T-helper 17 cell (primary cell): ENCODE data around the gene ACAN. TPM values are rescaled to one million over a fixed set of nuclear protein-coding genes. Genes with fewer than 3 reads are reported as not detected.
A peak's percentile ranks its signal among the peaks of the same experiment; 100 is the strongest.

Source experiments
- ATAC-seq: fragments of 150-1000 bp; cut with Tn5 transposase; 2 replicates; pipeline ENCODE4 v1.10.0; 2021; ENCODE audit warnings: mild to moderate bottlenecking, moderate library complexity
- DNase-seq, 3 donors: peaks; one replicate each; pipeline versions ENCODE4 v3.0.0 to v3.0.0-alpha.2; 2020 to 2021
- H3K9me3 ChIP-seq: one replicate; pipeline ENCODE4 v1.7.0; 2013; ENCODE audit warnings: low read length, mild to moderate bottlenecking; ENCODE audit not compliant: control insufficient read depth, poor library complexity, severe bottlenecking
- H3K27ac Mint-ChIP-seq: one replicate; pipeline ENCODE4 v1.8.0; 2022; ENCODE audit warnings: mild to moderate bottlenecking, moderate library complexity, mixed read lengths
- H3K27me3 Mint-ChIP-seq: one replicate; pipeline ENCODE4 v1.8.0; 2022; ENCODE audit warnings: mixed read lengths
- H3K36me3 Mint-ChIP-seq: one replicate; pipeline ENCODE4 v1.8.0; 2022; ENCODE audit warnings: low read depth, mixed read lengths
- H3K4me1 Mint-ChIP-seq: one replicate; pipeline ENCODE4 v1.8.0; 2022; ENCODE audit warnings: mild to moderate bottlenecking, mixed read lengths
- H3K4me3 Mint-ChIP-seq: one replicate; pipeline ENCODE4 v1.8.0; 2022; ENCODE audit warnings: mild to moderate bottlenecking, moderate library complexity, mixed read lengths
- total RNA-seq, 4 donors: library from RNA in 2 of 4; stranded (reverse) in 2 of 4; gene quantifications; one replicate each; pipeline ENCODE4 v1.2.3 and lab custom pipeline; 2022 to 2026

Gene ACAN
- total RNA-seq, 2 donors from 2014 or later, result not detected

DNA sequence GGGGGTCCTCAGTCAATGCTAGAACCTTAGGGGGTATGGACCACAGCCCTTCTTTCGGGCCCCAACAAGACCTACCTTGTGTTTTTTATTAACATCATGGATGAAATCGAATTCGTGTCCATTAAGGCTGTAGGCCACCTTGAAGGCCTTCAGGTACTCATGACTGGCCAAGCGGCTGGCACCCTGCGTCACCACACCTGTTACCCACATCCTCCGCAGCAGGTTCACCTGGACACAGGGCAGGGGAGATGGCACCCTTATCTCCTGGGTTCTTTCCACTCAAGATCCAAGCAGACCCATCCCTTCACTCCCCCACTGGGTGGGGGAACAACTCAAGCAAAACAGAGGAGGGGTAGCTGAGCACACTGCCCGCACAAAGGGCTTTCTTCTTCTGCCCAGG lies 103.3 kb downstream of the ACAN start:
- no peaks in the 10 kb centered on the region for H3K36me3 Mint-ChIP-seq
- H3K27ac Mint-ChIP-seq, result peak overlapping the region; percentile 100

DNA sequence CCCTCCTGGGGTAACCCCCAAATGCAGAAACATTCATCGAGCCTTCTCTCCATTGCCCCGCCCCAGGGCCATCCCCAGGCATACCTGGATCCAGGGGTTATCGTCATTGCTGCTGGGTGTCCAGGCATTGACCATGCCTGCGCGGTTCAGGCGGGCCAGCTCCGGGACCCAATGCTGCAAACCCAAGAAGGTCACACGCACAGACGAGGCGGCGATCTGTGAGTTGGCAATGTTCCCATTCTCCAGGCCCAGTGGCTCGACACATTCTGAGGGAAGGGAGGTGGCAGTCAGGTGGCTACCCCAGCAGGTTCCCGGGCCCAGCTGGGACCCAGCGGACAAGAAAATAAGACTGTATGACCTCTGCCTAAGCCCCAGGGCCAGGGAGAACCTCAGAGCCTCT lies 103.9 kb downstream of the ACAN start:
- H3K27ac Mint-ChIP-seq, result peak overlapping the region; percentile 100

More for the DNA sequence above, 103.3 kb downstream of the ACAN start:
- ATAC-seq (no peak), DNase-seq (no peak)
- Mint-ChIP-seq H3K4me3 (no peak overlapping the region), H3K4me1 (peaks cover 45% of the 10 kb centered on the region), H3K27me3 (no peaks in the 10 kb centered on the region)
- H3K9me3 ChIP-seq, result no peaks in the 10 kb centered on the region

DNA sequence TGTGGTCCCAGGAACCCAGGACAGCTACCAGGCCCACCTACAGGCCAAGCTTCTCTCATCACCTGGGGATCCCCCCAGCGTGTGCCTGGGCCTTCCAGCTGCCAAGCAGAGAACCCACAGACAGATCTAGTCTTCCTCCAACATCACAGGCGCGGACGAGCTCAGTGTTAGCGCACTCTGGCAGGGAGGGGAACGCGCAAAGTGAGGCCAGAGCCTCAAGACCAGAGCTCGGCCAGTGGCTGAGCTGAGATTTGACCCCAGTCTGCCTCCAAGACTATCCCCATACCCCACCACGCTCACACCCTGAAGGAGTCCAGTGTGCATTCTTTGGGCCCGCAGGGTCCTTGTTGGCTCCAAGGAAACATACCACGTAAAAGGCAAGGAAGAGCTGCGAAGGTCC lies 104.9 kb downstream of the ACAN start:
- no peak overlapping the region for H3K4me3 Mint-ChIP-seq
- DNase-seq, result no peak
- no peaks in the 10 kb centered on the region for H3K9me3 ChIP-seq
- no peaks in the 10 kb centered on the region for H3K27me3 Mint-ChIP-seq
- ATAC-seq, result no peak
- peaks cover 42% of the 10 kb centered on the region for H3K4me1 Mint-ChIP-seq
- H3K36me3 Mint-ChIP-seq, result no peaks in the 10 kb centered on the region
- peak overlapping the region; percentile 100 for H3K27ac Mint-ChIP-seq

More for the DNA sequence above, 103.9 kb downstream of the ACAN start:
- ATAC-seq (no peak), DNase-seq (no peak)
- peaks cover 45% of the 10 kb centered on the region for H3K4me1 Mint-ChIP-seq
- no peaks in the 10 kb centered on the region for H3K36me3 Mint-ChIP-seq
- H3K9me3 ChIP-seq, result no peaks in the 10 kb centered on the region
- no peaks in the 10 kb centered on the region for H3K27me3 Mint-ChIP-seq
- H3K4me3 Mint-ChIP-seq, result no peak overlapping the region

DNA sequence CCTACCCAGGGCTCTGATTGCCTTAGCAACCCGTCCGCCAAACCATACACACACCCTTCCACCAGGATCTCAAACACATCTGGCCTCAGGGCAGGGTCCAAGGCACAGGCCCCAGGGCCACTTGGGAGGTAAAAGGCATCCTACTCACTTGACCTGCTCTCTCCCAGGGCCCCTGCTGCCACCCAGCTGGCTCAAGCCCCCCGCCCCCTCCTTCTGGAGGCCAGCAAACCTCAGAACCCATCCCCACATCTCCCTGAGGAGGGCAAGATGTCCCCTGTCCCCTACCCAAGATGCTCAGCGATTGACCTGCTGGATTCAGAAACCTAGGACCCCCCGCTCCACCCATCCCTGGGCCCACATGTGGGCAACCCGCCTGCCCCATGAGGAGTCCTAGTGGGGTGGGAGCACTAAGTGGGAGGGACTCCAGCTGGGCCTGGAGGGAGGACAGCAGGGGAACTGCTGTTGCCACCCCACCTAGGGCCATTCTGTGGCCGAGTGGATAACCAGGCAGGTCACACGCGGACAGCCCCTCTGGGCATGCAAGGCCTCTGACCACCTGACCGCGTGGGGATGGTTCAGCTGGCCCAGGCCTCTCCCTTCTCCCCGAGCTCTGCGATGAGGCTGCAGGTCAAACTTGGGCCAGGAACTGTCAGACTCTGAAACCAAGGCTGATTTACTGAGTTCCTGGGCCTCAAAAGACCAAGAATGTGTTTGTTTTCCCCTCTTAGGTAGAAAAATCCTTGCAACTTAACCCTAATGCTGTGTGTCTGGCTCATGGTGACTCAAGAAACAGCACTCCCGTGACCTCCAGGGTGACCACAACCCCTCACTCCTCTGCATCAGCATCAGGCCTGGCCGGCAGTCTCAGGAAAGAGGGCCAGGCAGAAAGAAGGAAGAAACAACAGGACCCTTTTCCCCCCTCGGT lies 105.7 kb downstream of the ACAN start:
- DNase-seq (no peak), ATAC-seq (no peak)
- Mint-ChIP-seq H3K36me3 (no peaks in the 10 kb centered on the region), H3K27ac (peak overlapping the region; percentile 100), H3K4me3 (no peak overlapping the region), H3K4me1 (peaks cover 43% of the 10 kb centered on the region), H3K27me3 (no peaks in the 10 kb centered on the region)
- no peaks in the 10 kb centered on the region for H3K9me3 ChIP-seq

DNA sequence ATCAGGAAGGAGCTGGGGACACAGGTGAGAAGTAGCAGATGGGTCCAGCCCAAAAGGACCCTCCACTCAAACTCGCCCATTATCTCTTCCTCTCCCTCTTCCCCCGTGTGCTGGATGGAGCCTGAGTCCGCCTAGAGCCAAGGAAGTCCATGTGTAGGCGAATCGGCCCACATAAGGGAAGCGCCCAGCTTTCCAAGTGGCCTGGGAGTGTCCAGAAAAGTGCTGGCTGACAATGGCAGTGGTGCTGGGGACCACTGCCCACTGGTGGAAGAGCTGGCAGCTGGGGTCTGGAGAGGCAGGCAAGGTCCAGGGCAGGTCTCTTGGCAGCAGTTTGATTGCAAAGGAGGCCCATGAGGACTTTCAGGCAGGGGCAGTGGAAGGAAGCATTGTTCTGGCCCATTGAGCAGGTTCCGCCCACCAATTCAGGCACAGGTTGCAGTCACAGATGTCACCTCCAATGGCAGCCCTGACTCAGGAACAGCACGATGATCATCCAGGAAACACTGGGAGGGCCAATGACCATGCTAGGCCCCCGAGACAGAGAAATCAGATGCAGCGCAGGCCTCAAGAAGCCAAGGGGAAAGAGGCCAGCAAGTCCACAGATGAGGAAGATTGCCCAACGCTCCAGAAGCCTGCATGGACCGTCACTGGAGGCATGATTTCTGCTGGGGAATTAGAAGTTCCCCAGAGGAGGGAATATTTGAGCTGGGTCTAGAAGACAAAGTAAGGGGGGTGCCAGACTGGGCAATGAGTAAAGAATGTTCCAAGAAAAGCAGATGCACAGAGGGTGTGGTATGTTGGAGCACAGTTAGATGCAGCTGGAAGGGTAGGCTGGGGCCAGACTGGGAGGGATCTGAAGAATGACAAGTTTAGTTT lies 107.0 kb downstream of the ACAN start:
- Mint-ChIP-seq H3K36me3 (no peaks in the 10 kb centered on the region), H3K4me3 (peak overlapping the region; percentile 25), H3K4me1 (peaks cover 32% of the 10 kb centered on the region), H3K27me3 (no peaks in the 10 kb centered on the region), H3K27ac (peak overlapping the region; percentile 37)
- ATAC-seq (no peak), DNase-seq (no peak)
- no peaks in the 10 kb centered on the region for H3K9me3 ChIP-seq

DNA sequence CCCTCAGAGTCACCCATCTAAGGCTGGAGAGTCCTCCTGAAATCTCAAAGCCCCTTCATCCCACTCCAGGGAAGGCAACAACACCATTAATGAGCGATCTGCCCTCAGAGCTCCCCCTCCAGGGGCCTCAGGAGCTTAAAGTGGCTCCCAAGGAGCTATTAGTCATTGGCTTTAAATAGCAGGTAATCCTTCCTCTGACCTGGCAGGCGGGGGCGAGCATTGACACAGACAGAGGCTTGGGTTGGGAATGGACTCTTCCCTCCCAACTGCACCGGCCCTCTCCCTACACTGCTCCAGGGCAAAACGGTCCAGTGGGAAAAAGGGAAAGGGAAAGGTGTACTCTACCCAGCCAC lies 108.5 kb downstream of the ACAN start:
- Mint-ChIP-seq H3K4me1 (peaks cover 26% of the 10 kb centered on the region), H3K27ac (peak overlapping the region; percentile 85), H3K27me3 (peaks cover 2% of the 10 kb centered on the region), H3K4me3 (peak overlapping the region; percentile 97), H3K36me3 (no peaks in the 10 kb centered on the region)
- ATAC-seq (no peak), DNase-seq (no peak)
- no peaks in the 10 kb centered on the region for H3K9me3 ChIP-seq

DNA sequence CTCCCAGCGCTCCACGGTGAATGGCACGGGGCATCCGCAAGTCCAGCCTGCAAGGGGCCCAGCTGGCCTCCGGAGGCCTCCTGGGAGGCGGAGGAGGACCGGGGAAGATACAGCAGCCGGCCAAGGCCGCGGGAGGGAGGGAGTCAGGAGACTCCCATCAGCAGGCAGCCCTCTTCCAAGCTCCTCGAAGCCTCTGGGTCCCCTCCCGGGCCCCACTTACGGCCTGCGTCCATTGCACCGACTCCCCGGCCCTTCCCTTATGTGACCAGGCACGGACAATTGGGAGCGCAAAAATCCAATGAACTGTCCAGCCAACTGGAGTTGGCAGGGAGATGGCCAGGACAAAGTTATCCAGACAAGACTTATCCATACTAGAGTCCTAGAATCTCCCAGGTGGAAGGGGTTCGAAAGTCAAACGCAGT lies 109.3 kb downstream of the ACAN start:
- peaks cover 10% of the 10 kb centered on the region for H3K27me3 Mint-ChIP-seq
- DNase-seq (no peak), ATAC-seq (no peak)
- H3K27ac Mint-ChIP-seq, result peak overlapping the region; percentile 85
- H3K4me1 Mint-ChIP-seq, result peaks cover 24% of the 10 kb centered on the region
- H3K36me3 Mint-ChIP-seq, result no peaks in the 10 kb centered on the region
- no peaks in the 10 kb centered on the region for H3K9me3 ChIP-seq
- peak overlapping the region; percentile 97 for H3K4me3 Mint-ChIP-seq

DNA sequence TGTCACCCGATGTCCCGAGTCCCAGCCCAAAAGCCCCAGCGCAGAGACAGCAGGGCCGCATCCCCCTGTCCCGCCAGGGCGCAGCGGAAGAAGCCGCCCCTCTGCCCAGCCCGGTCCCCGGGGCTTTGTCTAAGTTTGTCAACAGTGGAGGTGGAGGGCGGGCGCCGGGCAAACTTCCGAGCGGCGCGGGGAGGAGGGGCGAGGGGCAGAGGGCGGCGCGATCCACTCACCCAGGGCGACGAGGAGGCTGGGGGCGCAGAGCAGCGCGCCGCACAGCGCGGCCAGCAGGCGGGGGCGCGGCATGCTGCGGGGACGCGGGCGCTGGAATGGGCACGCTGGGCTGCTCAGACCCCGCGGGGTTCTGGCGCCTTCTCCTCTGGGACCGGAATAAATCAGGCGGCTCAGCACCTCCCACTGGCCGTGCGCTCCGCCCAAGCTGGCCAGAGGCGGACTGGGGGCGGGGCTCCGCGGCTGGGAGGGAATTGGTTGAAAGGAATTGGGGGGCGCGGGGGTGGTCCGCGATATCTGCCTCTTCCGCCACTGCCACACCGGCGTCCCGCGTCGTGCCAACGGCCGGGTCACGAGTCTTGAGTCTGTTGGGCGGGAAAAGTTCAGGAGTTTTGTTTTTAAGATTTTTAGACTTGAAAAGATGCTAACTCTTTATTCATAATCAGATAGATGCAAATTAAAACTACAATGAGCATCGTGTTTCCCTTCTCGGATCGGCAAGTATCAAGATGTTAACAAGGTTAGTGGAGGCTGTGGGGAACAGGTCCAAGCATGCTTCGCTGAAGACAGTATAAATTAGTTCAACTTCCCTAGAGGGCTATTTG lies 110.0 kb downstream of the ACAN start, which contains the start of gene MFGE8:
TSS of gene MFGE8 (minus strand) at position 363 of the 833 bp plus-strand sequence. CDS start at position 303, 60 bp downstream.
- Mint-ChIP-seq H3K4me1 (peaks cover 23% of the 10 kb centered on the region), H3K36me3 (no peaks in the 10 kb centered on the region), H3K27ac (peak within 1 kb of the TSS; percentile 85), H3K4me3 (peak within 1 kb of the TSS; percentile 97), H3K27me3 (peaks cover 16% of the 10 kb centered on the region)
- H3K9me3 ChIP-seq, result no peaks in the 10 kb centered on the region
- DNase-seq (peak; percentile 55 to 67 (median 65)), ATAC-seq (peak; percentile 95)

DNA sequence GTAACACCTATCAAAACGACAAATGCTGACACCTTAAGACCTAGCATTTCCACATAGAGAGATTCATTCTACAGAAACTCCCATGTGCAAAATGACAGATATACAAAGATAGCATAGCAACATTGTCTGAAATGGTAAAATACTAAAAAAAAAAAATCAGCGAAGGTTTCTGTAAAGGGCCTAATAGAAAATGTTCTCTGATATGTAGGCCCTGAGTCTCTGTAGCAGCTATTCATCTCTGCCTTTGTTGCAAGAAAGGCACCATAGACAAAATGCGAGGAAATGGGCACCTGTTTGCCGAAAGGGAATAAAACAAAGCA lies 110.6 kb downstream of the ACAN start:
- Mint-ChIP-seq H3K36me3 (no peaks in the 10 kb centered on the region), H3K27ac (peak overlapping the region; percentile 61), H3K4me1 (peaks cover 24% of the 10 kb centered on the region), H3K4me3 (peak overlapping the region; percentile 97), H3K27me3 (peaks cover 19% of the 10 kb centered on the region)
- ATAC-seq (no peak), DNase-seq (no peak)
- H3K9me3 ChIP-seq, result no peaks in the 10 kb centered on the region

DNA sequence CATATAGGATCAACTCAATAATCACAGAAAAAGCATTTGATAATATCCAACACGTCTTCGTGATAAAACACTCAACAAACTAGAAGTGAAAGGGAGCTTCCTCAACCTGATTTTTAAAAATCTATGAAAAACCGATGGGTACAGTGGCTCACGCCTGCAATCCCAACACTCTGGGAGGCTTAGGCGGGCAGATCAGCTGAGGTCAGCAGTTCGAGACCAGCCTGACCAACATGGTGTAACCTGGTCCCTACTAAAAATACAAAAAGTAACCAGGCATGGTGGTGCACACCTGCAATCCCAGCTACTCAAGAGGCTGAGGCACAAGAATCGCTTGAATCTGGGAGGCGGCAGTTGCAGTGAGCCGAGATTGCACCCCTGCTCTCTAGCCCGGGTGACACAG lies 112.1 kb downstream of the ACAN start:
- peaks cover 2% of the 10 kb centered on the region for H3K36me3 Mint-ChIP-seq
- DNase-seq, result no peak
- no peak for ATAC-seq
- H3K4me3 Mint-ChIP-seq, result no peak overlapping the region
- H3K27me3 Mint-ChIP-seq, result peaks cover 30% of the 10 kb centered on the region
- H3K4me1 Mint-ChIP-seq, result peaks cover 30% of the 10 kb centered on the region
- H3K27ac Mint-ChIP-seq, result no peak overlapping the region
- H3K9me3 ChIP-seq, result no peaks in the 10 kb centered on the region

DNA sequence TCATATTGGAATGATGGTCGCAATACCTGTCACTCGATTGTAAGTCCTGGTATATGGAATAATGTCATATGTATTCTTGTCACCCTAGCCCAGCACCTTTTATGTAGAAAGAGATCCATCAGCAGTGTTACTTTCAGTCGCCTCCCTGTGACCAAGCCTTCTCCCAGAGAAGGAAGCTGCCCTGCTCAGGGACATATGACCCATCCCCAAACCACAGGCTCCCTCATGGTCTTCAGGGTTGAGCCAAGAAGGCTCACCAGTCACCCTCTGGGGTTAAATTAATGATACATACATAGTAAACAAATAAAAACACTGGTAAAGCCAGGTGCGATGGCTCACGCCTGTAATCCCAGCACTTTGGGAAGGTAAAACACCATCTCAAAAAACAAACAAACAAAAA lies 114.5 kb downstream of the ACAN start:
- Mint-ChIP-seq H3K27me3 (peaks cover 53% of the 10 kb centered on the region), H3K4me3 (no peak overlapping the region), H3K4me1 (peaks cover 26% of the 10 kb centered on the region), H3K36me3 (peaks cover 5% of the 10 kb centered on the region), H3K27ac (peak overlapping the region; percentile 29)
- DNase-seq (no peak), ATAC-seq (no peak)
- H3K9me3 ChIP-seq, result no peaks in the 10 kb centered on the region

DNA sequence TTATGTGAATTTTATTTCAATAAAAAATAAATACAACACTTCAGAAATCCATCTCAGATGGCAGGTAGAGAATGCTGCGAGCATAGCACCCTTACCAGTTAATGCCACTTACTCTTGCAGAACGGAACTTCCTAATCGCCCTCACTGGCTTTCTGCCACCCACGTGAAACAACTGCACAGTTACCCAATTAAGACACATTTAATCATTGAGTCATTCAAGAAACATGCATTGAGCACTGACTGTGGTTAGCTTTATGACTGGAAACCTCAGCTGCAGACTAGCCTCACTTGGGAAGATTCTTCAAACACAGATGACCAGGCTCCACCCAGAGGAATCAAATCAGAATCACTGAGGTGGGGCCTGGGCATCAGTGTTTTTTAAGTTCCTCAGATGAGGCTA lies 115.5 kb downstream of the ACAN start:
- DNase-seq (no peak), ATAC-seq (no peak)
- no peaks in the 10 kb centered on the region for H3K9me3 ChIP-seq
- H3K36me3 Mint-ChIP-seq, result peaks cover 5% of the 10 kb centered on the region
- no peak overlapping the region for H3K4me3 Mint-ChIP-seq
- H3K4me1 Mint-ChIP-seq, result peaks cover 22% of the 10 kb centered on the region
- H3K27me3 Mint-ChIP-seq, result peaks cover 63% of the 10 kb centered on the region
- H3K27ac Mint-ChIP-seq, result no peak overlapping the region
